SH-SY5Y (cell line): Measurements from ENCODE around the gene PIP4K2A.

Experiments used
- GATA2 ChIP-seq: IDR thresholded peaks from 2 replicates; pipeline ENCODE4 v1.6.1; 2011; ENCODE audit warnings: mild to moderate bottlenecking, low read depth, low read length
- GATA3 ChIP-seq: IDR thresholded peaks from 2 replicates; pipeline ENCODE4 v1.6.1; 2011; ENCODE audit warnings: low read depth, mild to moderate bottlenecking, low read length, moderate library complexity

- TF ChIP-seq GATA2 (no peak), GATA3 (no peak)
Observed at GRCh38 chr10:22713853-22714478, 412 bp downstream of the PIP4K2A start.
